HPDE6-E6E7 (cell line): ENCODE results near the gene MAML1.
"Not testable (repeated sequence)": the region's sequence is repeated elsewhere in the genome, so short reads cannot be mapped to it uniquely, and the experiment has no call there.

Experiments used
- DNase-seq: peaks from one replicate; pipeline ENCODE4 v3.0.0; 2011; ENCODE audit warnings: missing footprints; ENCODE audit errors: extremely low spot score

The MAML1 gene

DNA sequence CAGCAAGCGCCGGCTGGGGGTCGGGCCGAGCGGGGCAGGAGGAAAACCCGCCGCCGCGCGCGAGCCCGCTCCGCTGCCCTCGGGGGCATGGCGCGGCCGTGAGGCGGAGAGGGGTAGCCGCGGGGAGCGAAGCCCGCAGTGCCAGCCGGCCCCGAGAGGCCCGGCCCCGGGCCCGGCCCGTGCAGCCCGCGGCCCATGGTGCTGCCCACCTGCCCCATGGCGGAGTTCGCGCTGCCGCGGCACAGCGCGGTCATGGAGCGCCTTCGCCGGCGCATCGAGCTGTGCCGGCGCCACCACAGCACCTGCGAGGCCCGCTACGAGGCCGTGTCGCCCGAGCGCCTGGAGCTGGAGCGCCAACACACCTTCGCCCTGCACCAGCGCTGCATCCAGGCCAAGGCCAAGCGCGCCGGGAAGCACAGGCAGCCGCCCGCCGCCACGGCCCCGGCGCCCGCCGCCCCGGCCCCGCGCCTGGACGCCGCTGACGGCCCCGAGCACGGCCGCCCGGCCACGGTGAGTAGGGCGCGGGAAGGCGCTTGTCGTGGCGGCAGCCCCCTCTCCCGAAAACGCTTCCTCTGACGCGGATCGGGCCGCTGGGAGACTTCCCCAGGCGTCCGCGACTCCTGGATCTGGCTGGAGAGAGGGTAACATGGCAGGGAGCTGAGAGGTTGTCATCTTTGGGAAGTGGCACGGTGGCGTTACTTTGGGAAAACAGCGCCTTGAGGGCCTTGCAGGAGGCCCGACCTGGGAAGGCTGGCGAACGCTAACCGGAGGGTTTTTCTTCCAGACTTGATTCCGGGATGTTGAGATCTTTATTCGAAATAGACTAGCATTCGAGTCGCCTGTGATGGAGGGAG is 523 bp downstream of the MAML1 start:
- peak; percentile 25 for DNase-seq

DNA sequence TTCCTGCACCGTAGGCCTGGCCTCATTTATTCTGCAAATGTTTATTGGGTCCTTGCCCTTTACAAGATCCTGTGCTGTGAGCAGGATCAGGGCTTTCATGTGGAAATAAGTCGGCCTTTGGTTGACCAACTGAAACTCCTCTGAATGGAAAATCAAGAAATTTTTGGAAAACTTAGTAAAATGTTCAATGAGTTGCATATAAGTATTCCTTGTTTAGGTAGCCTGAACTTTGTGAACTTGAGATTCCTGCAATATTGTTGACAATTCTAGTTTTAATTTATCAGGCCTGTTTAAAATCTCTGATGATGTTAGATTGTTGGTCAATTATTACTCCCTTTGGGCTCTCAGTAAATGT is 1.1 kb downstream of the MAML1 start:
- DNase-seq: no peak

DNA sequence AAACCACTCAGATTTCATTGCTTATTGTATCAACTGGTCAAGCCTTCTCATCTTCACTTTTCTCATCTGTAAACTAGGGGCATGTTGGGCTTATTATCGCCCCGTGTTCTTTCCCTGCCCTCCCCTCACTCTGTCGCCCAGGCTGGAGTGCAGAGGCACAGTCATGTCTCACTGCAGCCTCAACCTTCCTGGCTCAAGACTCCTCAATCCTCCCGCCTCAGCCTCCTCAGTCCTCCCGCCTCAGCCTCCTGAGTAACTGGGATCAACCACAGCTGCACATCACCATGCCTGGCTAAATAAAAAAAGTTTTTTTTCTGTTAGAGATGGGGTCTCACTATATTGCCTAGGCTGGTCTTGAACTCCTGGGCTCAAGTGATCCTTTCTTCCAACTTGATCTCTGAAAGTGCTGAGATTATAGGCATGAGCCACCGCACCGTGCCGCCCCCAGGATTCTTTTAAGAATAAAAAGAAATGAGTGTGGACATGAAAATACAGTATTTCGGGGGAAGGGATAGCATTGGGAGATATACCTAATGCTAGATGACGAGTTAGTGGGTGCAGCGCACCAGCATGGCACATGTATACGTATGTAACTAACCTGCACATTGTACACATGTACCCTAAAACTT is 2.0 kb downstream of the MAML1 start:
- no peak for DNase-seq

DNA sequence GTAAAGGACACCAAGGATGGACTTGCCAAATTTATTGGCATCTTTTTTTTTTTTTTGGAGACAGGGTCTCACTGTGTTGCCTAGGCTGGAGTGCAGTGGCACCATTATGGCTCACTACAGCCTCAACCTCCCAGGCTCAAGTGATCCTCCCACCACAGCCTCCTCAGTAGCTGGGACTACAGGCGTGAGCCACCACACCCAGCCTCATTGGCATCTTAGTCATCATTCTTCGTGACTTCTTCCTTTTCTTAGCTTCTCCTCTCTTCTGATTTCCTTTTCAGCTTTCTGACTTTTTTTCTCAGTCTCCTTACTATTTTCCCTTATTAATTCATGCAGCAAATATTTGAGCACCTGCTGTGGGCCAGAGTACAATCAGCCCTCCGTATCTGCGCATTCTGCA is 6.1 kb downstream of the MAML1 start:
- no peak for DNase-seq

DNA sequence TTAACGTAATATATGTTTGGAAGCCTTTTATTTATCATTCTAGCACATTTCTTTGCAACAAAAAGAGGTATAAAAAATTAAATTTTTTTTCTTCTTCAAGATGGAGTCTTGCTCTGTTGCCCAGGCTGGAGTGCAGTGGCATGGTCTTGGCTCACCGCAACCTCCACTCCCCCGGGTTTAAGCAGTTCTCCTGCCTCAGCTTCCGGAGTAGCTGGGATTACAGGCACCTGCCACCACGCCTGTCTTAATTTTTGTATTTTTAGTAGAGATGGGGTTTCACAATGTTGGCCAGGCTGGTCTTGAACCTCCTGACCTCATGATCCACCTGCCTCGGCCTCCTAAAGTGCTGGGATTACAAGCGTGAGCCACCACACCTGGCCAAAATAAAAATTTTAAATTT is 11.5 kb downstream of the MAML1 start:
- not testable (repeated sequence) for DNase-seq

DNA sequence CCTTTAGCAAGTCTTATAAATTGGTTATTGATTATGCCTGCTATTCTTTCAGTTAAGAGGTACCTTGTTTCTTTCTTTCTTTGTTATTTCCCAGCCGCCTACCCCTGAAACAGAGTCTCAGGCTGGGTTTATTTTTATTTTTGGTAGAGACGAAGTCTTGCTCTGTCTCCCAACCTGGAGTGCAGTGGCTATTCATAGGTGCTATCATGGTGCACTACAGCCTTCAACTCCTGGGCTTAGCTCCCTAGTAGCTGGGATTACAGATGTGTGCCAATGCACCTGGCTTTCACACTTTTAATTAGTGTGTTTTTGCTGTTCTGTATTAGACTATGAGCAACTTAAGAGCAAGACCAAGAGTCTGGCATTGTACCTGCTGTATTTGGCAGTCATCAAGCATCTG is 14.2 kb downstream of the MAML1 start:
- DNase-seq: no peak

DNA sequence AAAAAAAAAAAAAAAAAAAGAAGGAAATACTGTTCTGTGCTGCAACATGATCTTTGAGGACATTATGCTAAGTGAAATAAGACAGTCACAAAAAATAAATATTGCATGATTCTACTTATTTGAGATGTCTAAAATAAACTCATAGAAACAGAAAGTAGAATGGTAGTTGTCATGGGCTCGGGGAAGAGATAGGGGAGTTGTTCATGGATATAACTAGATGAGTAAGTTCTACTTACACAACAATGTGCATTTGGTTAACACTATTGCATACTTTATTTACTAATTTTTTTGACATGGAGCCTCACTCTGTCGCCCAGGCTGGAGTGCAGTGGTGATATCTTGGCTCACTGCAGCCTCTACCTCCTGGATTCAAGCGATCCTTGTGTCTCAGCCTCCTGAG is 15.2 kb downstream of the MAML1 start:
- DNase-seq: no peak

DNA sequence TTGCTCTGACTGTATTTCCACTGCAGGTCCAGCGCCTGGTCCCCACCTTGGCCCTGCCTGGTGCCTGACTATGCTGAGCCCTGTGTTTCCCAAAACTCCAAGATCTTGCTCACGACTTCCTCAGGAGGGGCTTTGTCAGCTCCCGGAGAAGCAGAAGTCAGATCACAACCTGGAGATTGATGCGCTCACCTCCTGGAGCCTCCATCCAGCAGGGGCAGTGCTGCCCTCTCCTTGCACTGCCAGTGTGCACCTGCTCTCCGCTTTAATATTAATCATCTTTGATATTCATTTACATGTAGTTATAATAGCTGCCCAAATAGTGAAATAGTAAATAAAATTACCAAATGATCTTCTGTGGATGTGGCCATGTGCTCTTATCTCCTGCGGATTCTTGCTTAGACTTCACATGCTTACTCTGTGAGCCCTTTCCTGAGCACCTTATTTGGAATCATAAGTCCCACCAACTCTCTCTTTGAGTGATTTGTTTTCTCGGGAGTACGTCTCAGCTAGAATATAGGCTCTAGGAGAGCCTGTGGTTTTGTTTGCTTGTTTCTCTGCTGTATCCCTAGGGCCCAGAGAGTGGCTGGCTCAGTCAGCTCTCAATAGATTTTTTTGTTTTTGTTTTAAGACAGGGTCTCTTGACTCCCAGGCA is 17.4 kb downstream of the MAML1 start:
- DNase-seq: no peak

DNA sequence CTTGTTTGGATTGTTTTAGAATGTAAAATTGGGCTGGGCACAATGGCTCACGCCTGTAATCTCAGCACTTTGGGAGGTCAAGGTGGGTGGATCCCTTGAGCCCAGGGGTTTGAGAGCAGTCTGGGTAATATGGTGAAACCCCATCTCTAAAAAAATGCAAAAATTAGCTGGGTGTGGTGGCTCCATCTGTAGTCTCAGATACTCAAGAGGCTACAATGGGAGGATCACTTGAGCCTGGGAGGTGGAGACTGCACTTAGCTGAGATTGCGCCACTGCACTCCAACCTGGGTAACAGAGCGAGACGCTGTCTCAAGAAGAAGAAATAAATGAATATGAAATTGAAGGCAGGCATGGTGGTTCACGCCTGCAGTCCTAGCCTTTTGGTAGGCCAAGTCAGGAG is 21.3 kb downstream of the MAML1 start:
- DNase-seq: no peak

DNA sequence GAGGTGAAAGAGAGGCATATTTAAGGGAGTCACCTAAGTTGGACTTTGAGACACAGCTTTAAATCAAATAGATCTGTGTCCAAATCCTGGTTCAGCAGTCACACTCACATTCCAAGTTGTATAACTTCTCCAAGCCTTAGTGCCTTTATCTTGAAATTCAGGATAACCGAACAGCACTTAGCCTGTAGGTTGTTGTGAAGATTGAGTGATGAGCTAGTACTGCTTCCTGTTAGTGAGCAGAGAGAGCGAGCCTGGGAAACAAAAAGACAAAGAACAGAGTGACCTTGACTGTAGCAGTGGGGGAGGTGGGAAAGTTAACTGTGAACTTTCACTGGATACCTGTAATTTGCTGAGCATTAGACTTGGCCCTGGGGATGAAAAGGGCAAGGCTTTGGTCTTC is 22.4 kb downstream of the MAML1 start:
- DNase-seq: no peak

DNA sequence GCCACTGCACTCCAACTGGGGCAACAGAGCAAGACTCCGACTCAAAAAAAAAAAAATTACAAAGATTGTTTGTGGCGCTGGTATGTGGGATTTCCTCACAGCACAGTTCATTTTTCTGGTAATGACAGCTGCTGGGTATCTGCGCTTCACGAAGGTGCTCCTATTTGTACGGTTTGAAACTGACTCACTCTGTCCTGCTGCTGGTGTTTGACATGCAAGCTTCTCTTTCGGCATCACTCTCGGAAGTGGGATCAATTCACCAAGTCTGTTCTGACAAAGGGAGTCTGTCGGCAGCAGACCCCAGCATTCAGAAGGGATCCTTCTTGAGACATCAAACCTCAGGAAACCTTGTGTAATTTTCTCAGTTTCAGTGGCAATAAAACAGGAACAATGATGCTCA is 26.3 kb downstream of the MAML1 start:
- no peak for DNase-seq

DNA sequence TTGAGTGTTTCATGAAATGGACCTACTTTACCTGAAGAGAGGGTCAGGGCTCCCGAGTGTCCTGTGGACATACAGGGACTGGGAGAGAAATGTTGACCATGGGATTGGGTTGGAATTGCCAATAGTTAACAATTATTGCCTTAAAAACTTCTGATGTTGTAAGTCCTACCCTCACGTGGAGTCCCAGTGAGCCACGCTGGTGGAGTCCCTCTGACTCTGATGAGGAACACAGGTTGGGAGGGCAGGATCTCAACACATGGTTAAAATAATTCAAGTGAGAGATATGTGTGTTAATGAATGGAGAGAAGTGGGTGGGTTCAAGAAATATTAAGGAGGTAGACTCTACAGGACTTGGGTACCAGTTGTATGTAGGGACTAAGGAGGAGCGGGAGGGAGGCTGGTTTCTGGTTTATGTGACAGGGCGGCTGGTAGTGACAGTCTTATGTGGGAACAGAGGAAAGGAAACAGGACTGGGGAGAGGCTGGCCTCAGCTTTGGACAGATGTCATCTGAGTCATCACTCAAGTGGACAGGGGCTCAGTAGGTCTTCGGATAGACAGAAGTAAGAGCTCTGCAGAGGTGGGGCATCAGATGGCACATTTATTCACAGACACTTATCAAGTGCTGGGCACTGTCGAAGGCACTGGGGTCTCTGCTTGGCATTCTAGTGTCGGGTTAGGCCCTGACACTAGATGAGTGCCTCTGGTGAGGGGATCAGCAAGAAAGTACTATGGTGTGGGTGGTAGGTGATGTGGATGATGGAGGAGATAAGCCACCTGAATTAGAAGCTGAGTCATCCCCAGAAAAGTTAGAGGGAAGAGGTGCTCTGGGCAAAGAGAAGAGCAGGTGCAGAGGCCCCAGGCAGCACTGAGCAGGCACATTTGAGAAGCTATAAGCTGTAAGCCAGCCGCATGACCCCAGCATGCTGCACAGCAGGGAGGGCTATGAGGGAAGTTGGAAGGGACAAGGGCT is 27.2 kb downstream of the MAML1 start:
- DNase-seq: no peak

DNA sequence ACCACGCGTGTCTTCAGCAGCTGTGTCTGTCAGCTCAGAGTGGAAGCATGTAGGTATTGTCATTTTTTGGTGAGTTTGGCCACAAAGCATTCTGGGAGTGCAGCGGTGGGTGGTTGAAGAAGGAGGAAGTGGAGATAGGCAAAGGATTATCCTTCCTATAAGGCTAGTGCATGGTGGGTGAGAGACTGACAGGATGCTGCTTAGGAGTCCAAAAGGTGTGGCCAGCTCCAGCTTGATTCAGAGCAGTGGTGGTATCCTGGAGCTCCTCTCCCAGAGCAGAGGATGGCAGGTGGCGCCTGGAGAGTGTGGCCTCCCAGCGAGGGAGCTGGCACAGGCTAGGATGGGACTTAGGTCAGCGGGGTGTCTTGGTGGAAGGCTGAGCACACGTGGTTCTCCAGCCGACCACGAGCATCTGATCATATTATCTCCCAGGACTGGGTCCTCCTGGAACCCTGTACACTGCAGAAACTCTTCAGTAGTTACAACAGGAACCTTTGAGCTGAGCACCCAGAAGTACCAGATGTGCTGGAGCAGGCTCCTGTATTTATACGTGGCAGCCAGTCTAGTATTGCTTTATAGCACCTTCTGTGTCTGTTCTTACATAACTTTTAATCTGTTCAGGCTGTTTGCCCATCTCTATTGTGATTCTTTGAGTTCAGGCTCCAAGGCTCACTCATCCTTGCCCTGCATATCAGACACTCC is 29.6 kb downstream of the MAML1 start:
- peak; percentile 20 for DNase-seq

DNA sequence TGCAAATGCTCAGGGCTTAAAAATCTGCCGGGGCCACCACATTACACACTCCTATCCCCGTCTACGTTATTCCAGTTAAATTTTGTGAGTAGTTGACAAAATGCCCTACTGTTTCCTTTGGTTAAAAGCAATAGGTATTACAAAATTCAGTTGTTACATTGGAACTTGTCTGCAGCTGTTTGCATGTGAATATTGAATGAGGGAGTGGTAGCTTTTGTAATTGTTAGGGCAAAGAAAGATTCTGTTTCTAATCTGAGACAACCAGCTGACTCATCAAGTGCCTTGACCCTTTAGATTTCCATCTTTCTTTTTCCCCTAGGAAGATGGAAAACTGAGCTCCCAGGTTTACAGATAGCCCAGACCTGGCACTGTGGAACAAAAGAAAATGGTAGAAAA is 30.2 kb downstream of the MAML1 start:
- peak; percentile 50 for DNase-seq

DNA sequence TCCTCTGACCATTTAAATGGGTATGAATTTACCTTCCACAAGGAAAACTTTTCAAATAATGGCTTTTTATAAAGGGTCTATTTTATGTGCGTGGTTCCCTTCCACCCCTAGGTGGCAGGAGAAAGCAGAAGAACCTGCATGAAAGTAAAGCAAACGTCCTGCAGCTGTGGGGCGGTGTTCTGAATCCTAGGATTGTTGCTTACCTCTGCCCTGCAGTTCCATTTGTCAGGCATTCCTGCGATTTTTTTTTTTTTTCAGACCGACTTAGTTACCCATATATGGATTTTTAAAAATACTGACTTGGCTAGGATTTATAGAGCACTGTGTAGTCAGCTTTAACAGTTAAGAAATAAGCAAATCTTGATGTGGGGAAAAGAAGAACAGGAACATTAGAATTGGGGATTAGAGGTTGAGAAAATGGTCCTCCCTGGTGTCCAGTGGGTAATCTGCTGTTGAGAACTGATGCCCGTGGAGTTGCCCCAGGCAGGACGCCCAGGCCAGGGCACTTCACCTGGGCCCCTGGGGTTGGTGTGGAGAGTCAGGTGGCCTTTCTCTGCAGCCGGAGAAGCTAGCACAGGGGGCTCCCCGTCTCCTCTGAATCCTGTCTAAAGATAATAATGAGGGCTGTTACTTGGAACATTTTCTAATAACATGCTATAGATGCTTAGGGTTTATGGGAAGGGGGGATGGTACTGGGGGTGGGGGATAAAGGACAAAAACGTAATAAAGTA is 30.8 kb downstream of the MAML1 start:
- peak; percentile 57 for DNase-seq

DNA sequence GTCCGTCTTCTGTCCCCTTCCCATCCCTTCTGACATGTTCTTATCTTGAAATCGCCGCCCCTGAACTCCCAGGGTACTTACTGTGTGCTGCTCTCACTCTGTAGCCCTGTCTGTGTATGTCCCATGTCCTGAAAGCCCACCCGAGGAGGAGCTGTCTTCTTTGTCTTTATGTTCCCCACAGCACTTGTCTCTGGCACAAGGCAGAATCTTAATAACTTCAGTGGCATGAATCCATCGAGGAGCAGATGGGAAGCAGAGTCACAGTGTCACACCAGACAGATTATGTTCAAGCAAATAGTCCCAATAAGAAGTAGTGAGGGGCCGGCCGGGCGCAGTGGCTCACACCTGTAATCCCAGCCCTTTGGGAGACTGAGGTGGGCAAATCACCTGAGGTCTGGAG is 31.4 kb downstream of the MAML1 start:
- DNase-seq: no peak

DNA sequence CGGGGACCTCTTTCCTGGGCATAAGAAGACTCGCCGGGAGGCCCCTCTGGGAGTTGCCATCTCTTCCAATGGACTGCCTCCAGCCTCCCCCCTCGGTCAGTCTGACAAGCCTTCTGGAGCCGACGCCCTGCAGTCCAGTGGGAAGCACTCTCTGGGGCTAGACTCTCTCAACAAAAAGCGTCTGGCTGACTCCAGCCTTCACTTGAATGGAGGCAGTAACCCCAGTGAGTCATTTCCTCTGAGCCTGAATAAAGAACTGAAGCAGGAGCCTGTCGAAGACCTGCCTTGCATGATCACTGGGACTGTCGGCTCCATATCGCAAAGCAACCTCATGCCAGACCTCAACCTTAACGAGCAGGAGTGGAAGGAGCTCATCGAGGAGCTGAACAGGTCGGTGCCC is 32.8 kb downstream of the MAML1 start:
- DNase-seq: peak; percentile 81

DNA sequence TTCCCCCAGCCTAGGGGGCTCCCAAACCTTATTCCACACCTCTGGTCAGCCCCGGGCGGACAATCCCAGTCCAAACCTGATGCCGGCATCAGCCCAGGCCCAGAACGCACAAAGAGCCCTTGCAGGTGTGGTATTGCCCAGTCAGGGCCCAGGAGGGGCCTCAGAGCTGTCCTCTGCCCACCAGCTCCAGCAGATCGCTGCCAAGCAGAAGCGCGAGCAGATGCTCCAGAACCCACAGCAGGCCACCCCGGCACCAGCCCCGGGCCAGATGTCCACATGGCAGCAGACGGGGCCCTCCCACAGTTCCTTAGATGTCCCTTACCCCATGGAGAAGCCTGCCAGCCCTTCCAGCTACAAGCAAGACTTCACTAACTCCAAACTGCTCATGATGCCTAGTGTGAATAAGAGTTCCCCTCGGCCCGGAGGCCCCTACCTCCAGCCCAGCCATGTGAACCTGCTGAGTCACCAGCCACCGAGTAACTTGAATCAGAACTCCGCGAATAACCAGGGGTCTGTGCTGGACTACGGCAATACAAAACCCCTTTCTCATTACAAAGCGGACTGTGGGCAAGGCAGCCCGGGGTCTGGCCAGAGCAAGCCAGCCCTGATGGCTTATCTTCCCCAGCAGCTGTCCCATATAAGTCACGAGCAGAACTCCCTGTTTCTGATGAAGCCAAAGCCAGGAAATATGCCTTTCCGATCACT is 33.6 kb downstream of the MAML1 start:
- no peak for DNase-seq

DNA sequence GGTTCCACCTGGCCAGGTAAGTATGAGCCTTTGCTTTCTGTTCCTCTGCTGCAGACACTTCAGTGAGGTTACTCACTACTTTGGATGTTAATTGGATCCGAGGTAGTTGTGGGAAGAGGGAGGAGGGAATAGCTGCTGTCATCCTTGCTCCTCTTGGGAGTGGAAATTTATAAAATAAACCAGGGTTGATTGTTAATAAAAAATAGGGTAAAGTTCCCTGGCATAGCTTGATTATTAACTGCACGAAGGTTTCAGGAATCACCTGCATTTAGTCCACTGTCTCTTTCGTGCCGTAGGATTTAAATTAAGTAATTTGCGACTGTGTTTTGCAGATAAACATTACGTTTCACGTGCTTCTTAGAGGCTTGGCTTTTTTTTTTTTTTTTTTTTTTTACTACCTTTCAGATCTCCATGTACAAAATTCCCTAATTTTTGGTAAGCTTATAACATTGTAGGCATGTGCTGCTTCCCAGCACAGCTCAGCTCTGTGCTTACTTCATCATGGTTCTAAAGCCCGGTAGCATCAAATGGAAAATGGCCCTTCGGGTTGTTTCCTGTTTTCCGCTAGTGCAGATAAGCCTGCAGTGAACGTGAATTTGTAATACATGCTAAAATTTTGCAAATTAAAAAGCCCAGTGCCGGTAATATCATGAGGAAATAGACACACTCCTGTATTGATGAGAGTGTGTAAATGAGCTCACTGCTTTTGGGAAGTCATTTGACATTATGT is 34.3 kb downstream of the MAML1 start:
- DNase-seq: no peak
